Stimulated activated naive CD8-positive, alpha-beta T cell treated with anti-CD3 and anti-CD28 coated beads, Interleukin-15, Interleukin-2, amounts not matched to agents 100 ng/mL and 50 ng/mL, for 24 hours (primary cell): ENCODE measurements around the gene ADAMTS8.
A peak's percentile ranks its signal among the peaks of the same experiment; 100 is the strongest.

Experiments
- H3K27ac Mint-ChIP-seq: one replicate; pipeline ENCODE4 v1.8.0; 2021; ENCODE audit warnings: mild to moderate bottlenecking, mixed read lengths
- H3K27me3 Mint-ChIP-seq: one replicate; pipeline ENCODE4 v1.8.0; 2021; ENCODE audit warnings: mixed read lengths
- H3K36me3 Mint-ChIP-seq: one replicate; pipeline ENCODE4 v1.8.0; 2021; ENCODE audit warnings: low read depth, mixed read lengths
- H3K4me1 Mint-ChIP-seq: one replicate; pipeline ENCODE4 v1.8.0; 2021; ENCODE audit warnings: low read depth, mixed read lengths
- H3K4me3 Mint-ChIP-seq: one replicate; pipeline ENCODE4 v1.8.0; 2021; ENCODE audit warnings: mild to moderate bottlenecking, mixed read lengths
- H3K9me3 Mint-ChIP-seq: one replicate; pipeline ENCODE4 v1.8.0; 2021; ENCODE audit warnings: mixed read lengths

The ADAMTS8 gene, protein sequence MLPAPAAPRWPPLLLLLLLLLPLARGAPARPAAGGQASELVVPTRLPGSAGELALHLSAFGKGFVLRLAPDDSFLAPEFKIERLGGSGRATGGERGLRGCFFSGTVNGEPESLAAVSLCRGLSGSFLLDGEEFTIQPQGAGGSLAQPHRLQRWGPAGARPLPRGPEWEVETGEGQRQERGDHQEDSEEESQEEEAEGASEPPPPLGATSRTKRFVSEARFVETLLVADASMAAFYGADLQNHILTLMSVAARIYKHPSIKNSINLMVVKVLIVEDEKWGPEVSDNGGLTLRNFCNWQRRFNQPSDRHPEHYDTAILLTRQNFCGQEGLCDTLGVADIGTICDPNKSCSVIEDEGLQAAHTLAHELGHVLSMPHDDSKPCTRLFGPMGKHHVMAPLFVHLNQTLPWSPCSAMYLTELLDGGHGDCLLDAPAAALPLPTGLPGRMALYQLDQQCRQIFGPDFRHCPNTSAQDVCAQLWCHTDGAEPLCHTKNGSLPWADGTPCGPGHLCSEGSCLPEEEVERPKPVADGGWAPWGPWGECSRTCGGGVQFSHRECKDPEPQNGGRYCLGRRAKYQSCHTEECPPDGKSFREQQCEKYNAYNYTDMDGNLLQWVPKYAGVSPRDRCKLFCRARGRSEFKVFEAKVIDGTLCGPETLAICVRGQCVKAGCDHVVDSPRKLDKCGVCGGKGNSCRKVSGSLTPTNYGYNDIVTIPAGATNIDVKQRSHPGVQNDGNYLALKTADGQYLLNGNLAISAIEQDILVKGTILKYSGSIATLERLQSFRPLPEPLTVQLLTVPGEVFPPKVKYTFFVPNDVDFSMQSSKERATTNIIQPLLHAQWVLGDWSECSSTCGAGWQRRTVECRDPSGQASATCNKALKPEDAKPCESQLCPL

DNA sequence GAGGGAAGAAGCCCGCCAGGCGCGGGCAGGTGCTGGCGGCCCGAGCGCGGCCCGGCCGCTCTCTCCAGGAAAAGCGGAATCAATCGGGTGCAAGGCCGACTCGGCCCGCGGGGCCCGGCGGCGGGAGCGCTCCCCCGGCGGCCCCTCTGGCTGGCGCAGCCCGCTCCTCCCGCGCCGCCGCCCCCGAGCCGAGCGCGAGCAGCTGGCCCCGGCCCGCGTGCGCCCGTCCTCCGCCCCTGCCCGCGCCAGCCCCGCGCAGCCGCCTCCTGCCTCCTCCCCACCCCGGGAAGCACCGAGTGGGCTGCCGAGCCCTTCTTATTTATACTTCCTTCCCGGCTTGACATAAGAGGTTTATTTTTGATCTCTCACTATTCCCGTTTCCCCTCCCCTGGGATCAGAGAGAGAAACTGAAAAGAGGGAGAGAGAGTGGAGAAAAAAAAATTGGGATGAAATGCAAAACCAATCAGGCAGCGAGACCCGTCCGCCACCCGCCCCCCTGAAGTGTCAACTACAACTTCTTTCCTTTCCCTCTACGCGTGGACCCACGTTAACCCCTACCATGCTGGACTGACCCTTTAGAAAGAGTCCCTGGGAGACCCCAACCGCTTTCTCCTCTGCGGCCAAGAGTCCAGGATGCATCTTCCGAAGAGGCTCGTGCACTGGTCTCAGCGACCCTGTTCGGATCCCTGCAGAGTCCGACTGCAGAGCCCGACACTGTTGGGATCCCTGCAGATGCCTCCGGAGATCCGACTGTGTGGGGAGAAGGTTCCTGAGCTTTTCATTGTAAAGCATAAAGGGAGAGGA, at the start of gene ADAMTS8:
Gene ADAMTS8 (minus strand): TSS at position 294 of the 804 bp plus-strand sequence. CDS start 323 bp downstream, outside the sequence.
- Mint-ChIP-seq H3K9me3 (no peaks in the 10 kb centered on the region), H3K36me3 (no peaks in the 10 kb centered on the region), H3K27ac (no peak within 1 kb of the TSS), H3K4me1 (peaks cover 12% of the 10 kb centered on the region), H3K27me3 (peaks cover 61% of the 10 kb centered on the region), H3K4me3 (peak within 1 kb of the TSS; percentile 64)

GRCh38 chr11:130477586-130478203, 49.3 kb upstream of the ADAMTS8 start:
- Mint-ChIP-seq H3K36me3 (no peaks in the 10 kb centered on the region), H3K9me3 (no peaks in the 10 kb centered on the region), H3K27me3 (no peaks in the 10 kb centered on the region)

GRCh38 chr11:130476922-130477491, 48.6 kb upstream of the ADAMTS8 start:
- H3K9me3 Mint-ChIP-seq, result no peaks in the 10 kb centered on the region
- no peak overlapping the region for H3K27ac Mint-ChIP-seq
- no peaks in the 10 kb centered on the region for H3K36me3 Mint-ChIP-seq
- H3K27me3 Mint-ChIP-seq, result no peaks in the 10 kb centered on the region
- H3K4me1 Mint-ChIP-seq, result no peaks in the 10 kb centered on the region
- H3K4me3 Mint-ChIP-seq, result no peak overlapping the region

More at GRCh38 chr11:130477586-130478203, 49.3 kb upstream of the ADAMTS8 start:
- H3K4me1 Mint-ChIP-seq, result no peaks in the 10 kb centered on the region
- H3K4me3 Mint-ChIP-seq, result no peak overlapping the region
- H3K27ac Mint-ChIP-seq, result no peak overlapping the region

GRCh38 chr11:130476200-130476921, 48.0 kb upstream of the ADAMTS8 start:
- Mint-ChIP-seq H3K36me3 (no peaks in the 10 kb centered on the region), H3K4me1 (no peaks in the 10 kb centered on the region), H3K27me3 (no peaks in the 10 kb centered on the region), H3K27ac (no peak overlapping the region), H3K9me3 (no peaks in the 10 kb centered on the region), H3K4me3 (no peak overlapping the region)

- H3K36me3 Mint-ChIP-seq, result no peaks in the 10 kb centered on the region
- no peak overlapping the region for H3K27ac Mint-ChIP-seq
- H3K27me3 Mint-ChIP-seq, result no peaks in the 10 kb centered on the region
- no peaks in the 10 kb centered on the region for H3K4me1 Mint-ChIP-seq
- H3K4me3 Mint-ChIP-seq, result no peak overlapping the region
- H3K9me3 Mint-ChIP-seq, result no peaks in the 10 kb centered on the region
These were observed 47.1 kb upstream of the ADAMTS8 start for GRCh38 chr11:130475426-130476053.

GRCh38 chr11:130474637-130475400, 46.4 kb upstream of the ADAMTS8 start:
- Mint-ChIP-seq H3K4me3 (no peak overlapping the region), H3K4me1 (no peaks in the 10 kb centered on the region), H3K9me3 (no peaks in the 10 kb centered on the region), H3K27me3 (no peaks in the 10 kb centered on the region), H3K27ac (no peak overlapping the region), H3K36me3 (no peaks in the 10 kb centered on the region)

DNA sequence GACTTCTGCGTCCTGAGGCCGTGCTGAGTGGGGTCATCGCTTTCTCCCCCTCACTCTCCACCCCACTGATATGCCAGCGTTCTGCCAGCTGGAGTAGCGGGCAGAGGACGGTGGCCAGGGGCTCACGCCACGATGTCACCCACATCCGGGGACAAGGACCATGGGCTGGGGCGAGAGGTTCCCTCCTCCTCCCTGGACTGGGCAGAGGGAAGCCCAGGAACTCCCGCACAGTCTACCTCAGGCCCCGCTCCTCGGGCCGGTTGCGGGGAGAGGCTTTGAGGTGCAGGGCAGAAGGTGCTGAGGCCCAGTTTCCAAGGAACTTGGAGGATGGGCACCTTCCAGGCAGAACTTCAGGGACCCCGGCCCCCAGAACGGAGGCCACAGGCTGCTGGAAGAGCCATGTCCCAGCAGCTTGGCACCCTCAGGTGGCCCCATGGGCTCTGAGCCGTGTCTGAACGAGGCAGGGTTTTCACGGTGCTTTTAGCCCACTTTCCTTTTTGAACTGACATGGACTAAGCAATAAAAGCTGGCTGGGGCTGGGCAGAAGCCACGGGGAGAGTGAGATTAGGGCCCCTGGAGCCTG, 45.5 kb upstream of the ADAMTS8 start:
- Mint-ChIP-seq H3K36me3 (no peaks in the 10 kb centered on the region), H3K27ac (no peak overlapping the region), H3K27me3 (no peaks in the 10 kb centered on the region), H3K9me3 (no peaks in the 10 kb centered on the region), H3K4me1 (no peaks in the 10 kb centered on the region), H3K4me3 (no peak overlapping the region)

- H3K36me3 Mint-ChIP-seq, result no peaks in the 10 kb centered on the region
These were observed 44.8 kb upstream of the ADAMTS8 start for GRCh38 chr11:130473056-130473794.

DNA sequence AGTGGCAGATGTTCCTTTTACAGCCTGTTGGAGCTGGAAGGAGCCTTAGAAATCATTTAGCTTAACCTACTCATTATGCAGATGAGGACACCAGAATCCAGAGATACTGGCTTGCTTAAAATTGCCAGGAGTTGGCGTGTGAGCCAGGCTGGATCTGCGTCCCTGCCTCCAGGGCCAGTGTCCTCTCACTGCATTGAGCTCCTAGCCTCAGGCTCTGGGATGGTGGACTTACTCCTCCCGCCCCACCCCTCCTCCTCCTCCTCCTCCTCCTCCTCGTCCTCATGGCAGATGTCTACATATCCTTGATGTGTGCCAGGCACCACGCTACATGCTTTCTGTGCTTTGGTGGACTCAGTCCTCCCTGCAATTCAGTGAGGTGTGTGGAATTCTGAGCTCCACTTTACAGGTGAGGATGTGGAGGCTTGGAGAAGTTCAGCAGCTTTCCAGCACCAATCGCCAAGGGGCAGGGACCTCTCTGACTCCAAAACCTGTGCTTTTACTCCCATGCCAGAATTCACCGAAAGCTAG, 44.1 kb upstream of the ADAMTS8 start:
- no peaks in the 10 kb centered on the region for H3K4me1 Mint-ChIP-seq
- H3K27me3 Mint-ChIP-seq, result no peaks in the 10 kb centered on the region
- H3K36me3 Mint-ChIP-seq, result no peaks in the 10 kb centered on the region
- H3K4me3 Mint-ChIP-seq, result no peak overlapping the region
- H3K27ac Mint-ChIP-seq, result no peak overlapping the region
- H3K9me3 Mint-ChIP-seq, result no peaks in the 10 kb centered on the region

More at GRCh38 chr11:130473056-130473794, 44.8 kb upstream of the ADAMTS8 start:
- H3K9me3 Mint-ChIP-seq, result no peaks in the 10 kb centered on the region
- H3K27ac Mint-ChIP-seq, result no peak overlapping the region
- H3K27me3 Mint-ChIP-seq, result no peaks in the 10 kb centered on the region
- H3K4me1 Mint-ChIP-seq, result no peaks in the 10 kb centered on the region
- no peak overlapping the region for H3K4me3 Mint-ChIP-seq

DNA sequence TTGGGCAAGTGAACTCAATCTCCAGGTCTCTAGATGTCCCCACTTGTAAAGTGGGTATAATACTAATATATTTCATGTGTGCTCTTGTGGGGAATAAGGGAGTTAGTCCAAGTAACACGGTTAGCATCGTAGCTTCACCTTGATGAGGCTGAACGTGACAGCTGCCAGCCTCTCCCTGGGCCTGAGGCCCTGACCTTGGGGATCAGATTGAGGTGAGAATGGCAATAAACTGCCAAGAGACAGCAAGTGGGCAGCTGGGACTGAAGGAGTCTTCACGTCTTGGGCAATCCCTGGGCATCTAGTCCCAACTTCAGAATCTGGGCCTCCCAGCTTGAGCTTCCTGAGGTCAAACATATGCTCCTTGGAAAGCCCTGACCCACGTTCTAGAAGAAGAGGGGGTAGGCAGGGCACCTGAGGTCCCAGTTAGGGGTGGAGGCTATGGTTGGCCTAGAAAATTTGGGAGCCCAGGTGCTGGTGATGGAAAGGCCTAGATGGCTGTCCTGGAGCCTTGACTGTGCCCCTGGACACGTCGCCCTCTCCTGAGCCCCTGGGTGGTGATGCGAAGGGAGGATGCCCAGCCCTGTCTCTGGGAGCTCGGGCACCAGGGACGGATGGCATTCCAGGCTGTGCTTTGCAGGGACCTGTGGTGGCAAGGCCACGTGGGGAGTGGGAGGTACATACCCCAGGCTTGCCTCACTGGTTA, 43.5 kb upstream of the ADAMTS8 start:
- no peaks in the 10 kb centered on the region for H3K36me3 Mint-ChIP-seq
- H3K27me3 Mint-ChIP-seq, result no peaks in the 10 kb centered on the region
- H3K4me1 Mint-ChIP-seq, result no peaks in the 10 kb centered on the region
- no peaks in the 10 kb centered on the region for H3K9me3 Mint-ChIP-seq
- no peak overlapping the region for H3K27ac Mint-ChIP-seq
- no peak overlapping the region for H3K4me3 Mint-ChIP-seq
